A673 (cell line): ENCODE results near the gene RABGAP1L.

Source experiments
- EZH2 ChIP-seq: fragments of 200-600 bp; sonication (generic); IDR thresholded peaks from 2 replicates; pipeline ENCODE4 v1.6.1; 2017; ENCODE audit warnings: borderline replicate concordance, low read depth, mild to moderate bottlenecking, mixed read lengths, antibody characterized with exemption, low read length; ENCODE audit not compliant: poor library complexity, severe bottlenecking
- TF ChIP-seq, protein P1 (sequence below): fragments of 300-800, 200-600 bp; sonication (generic); conservative IDR thresholded peaks from 2 replicates; pipeline ENCODE4 v1.5.1; 2017; ENCODE audit warnings: low read depth, mild to moderate bottlenecking, antibody characterized with exemption, low read length, moderate library complexity, mixed read lengths

DNA sequence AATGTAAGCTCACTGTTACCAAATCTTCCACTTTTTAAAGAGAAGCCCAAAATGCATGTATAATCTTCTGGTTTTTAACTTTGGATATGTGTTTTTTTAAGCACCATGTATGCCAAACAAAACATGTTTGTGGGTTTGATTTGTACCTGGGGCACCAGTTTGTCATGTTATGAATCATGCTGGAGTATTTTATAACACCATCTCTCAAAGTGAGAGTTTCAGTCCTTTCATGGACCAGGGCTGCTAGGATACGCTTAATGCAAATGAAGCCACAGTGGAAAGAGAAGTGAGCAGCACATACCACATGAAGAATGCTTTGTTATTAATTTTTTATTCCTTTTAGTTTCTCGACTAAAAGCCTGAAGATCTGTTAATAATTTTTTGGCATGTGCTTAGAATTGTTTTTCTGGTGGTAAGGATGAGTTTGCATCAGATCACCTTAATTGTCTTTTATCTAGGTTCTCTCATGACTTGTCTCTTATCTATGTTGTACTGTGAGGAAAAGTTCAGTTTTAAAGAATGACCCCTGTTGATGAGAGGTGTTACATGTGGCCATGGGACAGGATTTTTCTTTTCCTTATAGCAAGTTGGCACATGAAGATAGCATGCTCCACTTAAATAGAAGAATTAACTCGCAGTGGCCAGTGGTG lies 2.0 kb upstream of the RABGAP1L start:
- TF ChIP-seq, protein P1, sequence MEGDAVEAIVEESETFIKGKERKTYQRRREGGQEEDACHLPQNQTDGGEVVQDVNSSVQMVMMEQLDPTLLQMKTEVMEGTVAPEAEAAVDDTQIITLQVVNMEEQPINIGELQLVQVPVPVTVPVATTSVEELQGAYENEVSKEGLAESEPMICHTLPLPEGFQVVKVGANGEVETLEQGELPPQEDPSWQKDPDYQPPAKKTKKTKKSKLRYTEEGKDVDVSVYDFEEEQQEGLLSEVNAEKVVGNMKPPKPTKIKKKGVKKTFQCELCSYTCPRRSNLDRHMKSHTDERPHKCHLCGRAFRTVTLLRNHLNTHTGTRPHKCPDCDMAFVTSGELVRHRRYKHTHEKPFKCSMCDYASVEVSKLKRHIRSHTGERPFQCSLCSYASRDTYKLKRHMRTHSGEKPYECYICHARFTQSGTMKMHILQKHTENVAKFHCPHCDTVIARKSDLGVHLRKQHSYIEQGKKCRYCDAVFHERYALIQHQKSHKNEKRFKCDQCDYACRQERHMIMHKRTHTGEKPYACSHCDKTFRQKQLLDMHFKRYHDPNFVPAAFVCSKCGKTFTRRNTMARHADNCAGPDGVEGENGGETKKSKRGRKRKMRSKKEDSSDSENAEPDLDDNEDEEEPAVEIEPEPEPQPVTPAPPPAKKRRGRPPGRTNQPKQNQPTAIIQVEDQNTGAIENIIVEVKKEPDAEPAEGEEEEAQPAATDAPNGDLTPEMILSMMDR, result no peak
- TF ChIP-seq EZH2, result no peak
